Astrocyte of the cerebellum (primary cell): ENCODE data around the gene IL2RA.

Experiments used
- DNase-seq: peaks from one replicate; pipeline ENCODE4 v3.0.0-alpha.2; 2011; ENCODE audit warnings: low read depth
- H3K4me3 ChIP-seq: 2 replicates; pipeline ENCODE4 v1.5.1; 2011; ENCODE audit warnings: mild to moderate bottlenecking, low read depth, low read length, moderate library complexity
- CTCF ChIP-seq: IDR thresholded peaks from 2 replicates; pipeline ENCODE4 v1.5.1; 2012; ENCODE audit warnings: low read length, low read depth, moderate library complexity, mild to moderate bottlenecking; ENCODE audit errors: missing control alignments
- in situ Hi-C: cut with HindIII; loops from 2 replicates; pipeline ENCODE4 v1.10.0; 2017; ENCODE audit warnings: low sequenced_read_pairs

The IL2RA gene

DNA sequence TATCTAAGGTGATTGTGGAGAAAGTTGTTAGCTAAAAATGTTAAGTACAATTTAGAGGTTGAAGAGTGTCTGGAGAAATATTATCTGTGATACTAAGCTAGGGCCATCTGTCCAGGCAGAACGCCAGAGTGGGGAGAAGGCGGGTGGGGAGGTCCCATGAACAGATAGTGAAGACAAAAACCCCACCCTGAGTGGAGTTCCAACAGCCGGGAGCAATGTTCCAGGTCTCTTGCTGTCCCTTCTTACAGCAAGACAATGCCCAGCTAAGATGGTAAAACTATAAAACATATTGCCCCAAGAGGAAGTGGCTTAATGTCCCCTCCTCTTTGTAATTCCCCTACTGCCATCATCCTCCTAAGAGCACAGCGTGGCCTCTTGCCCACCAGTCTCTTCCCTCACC, 74.4 kb downstream of the IL2RA start:
- in situ Hi-C loops: no loop called here
- DNase-seq: no peak
- no peak overlapping the region for H3K4me3 ChIP-seq

GRCh38 chr10:5985029-5985428, 77.1 kb downstream of the IL2RA start:
- no peak for DNase-seq
- in situ Hi-C loops: no loop called here
- no peak overlapping the region for H3K4me3 ChIP-seq
- TF ChIP-seq CTCF: no peak

More for the DNA sequence above, 74.4 kb downstream of the IL2RA start:
- TF ChIP-seq CTCF: no peak

DNA sequence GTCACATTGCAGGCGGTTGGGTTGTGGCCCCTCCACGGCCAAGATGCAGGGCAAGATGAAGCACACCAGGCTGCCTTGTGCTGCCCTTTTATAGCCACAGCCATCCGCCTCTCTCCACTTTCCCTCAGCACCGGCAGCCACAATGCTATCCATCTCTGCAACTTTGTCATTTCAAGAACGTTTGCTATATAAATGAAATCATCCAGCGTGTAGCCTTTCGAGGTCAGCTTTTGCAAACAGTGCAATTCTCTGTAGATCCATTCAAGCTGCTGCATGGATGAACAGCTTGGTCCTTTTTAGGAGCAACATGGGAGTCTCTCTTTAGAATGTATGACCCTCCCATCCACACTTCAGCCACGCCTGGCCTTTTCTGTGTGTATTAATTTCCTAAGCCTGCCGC, 78.4 kb downstream of the IL2RA start:
- TF ChIP-seq CTCF: no peak
- no peak overlapping the region for H3K4me3 ChIP-seq
- in situ Hi-C loops: no loop called here
- no peak for DNase-seq

- no peak overlapping the region for H3K4me3 ChIP-seq
- no peak for DNase-seq
- in situ Hi-C loops: no loop called here
- no peak for TF ChIP-seq CTCF
These were observed 80.6 kb downstream of the IL2RA start for GRCh38 chr10:5981529-5981928.

- DNase-seq: no peak
- no peak for TF ChIP-seq CTCF
- in situ Hi-C loops: no loop called here
- H3K4me3 ChIP-seq: peak overlapping the region; percentile 85
These were observed 84.0 kb downstream of the IL2RA start for GRCh38 chr10:5978230-5978489.

DNA sequence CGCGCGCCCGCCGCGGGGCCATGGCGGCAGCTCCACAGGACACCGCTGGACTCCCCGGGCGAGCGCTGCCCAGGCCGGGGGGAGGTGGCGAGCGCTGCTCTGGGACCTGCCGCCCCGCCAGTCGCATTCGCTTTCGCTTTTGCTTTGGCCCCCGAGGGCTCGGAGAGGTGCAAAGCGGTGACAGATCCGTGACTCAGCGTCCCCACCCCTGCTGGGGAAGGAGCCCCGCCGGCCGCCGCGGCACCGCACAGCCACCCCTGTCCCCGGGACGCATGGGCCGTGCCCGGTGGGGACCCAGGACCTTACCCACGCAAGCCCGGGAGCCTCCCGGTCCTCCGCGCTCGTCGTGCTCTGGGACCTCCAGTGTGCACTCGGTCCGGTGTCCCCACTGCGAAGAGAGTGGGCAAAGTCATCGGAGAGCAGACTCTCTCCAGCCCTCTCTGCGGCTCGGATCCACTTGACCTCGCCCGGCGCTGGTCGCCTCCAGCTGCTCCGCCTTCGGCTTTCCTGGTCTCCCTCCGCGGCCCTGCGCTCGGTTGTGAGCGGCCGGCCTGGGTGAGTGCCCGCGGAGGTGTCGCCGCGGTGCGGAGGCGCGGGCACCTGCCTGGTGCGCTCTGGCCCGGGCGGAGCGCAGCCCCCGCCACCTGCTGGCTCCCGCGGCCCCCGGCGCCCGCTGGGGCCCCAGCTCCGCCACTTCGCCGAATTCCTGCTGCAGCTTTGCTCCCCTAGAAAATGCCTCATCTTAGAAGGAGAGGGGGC, 84.5 kb downstream of the IL2RA start, which contains the start of gene IL15RA:
Gene IL15RA (minus strand): TSS at position 73 of the 759 bp plus-strand sequence. CDS start 51 bp downstream, at position 22.
- no peak for DNase-seq
- peak within 1 kb of the TSS; percentile 85 for H3K4me3 ChIP-seq
- TF ChIP-seq CTCF: no peak
- in situ Hi-C loops: no loop called here
